ENCODE data around the gene GFY. TPM values are rescaled to one million over a fixed set of nuclear protein-coding genes. Genes with fewer than 3 reads are reported as not detected.

GFY gene
- total and polyA plus RNA-seq, 9 of the 15 experiments (the other 6 are each of a cell fraction or from before 2014, with no cell fraction given), result 0.06 to 0.40 (median 0.19) TPM; not detected in 3

DNA sequence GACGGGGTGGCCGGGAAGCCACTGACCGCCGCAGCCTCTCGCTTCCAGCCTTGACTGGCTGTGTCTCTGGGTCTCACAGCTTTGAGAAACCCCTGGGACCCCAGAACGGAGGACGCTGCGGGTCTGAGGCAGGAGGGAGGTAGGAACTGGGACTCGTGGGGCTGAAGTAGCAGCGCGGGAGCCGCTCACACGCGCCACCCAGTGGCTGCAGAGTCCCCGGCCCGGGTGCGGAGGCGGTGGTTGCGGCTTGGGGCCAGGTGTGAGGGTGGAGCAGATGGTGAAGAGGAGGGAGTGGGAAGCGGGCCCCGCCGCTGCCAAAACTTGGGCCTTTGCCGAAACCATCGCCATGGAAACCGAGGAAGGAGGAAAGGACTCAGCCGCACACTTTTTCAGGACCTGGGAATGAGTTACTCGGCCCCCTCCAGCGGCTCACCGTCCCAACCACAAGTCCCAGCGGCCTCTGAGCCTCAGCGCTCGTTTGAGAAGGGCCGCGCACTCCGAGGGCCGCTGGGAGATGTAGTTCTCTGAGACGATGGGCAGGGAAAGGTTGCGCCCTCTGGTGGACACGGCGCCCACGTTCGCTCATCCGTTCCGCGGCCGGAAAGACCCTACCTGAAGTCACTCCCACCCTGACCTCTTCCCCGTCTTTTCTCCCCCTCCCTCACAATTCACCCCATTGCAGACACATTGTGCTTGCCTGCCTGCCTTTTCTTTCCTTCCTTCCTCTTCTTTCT lies 18.3 kb downstream of the GFY start (continued):
- no peak for TF ChIP-seq ZNF311 (CRISPR knock-in tag; IDR thresholded peaks at IDR 0.05)
- TF ChIP-seq ZNF217 (CRISPR knock-in tag; IDR thresholded peaks at IDR 0.05), result no peak
- TF ChIP-seq GTF2A2 (tag; IDR thresholded peaks at IDR 0.05), result no peak
- TF ChIP-seq, protein P1, sequence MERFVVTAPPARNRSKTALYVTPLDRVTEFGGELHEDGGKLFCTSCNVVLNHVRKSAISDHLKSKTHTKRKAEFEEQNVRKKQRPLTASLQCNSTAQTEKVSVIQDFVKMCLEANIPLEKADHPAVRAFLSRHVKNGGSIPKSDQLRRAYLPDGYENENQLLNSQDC (CRISPR knock-in tag; IDR thresholded peaks at IDR 0.05), result 0 out of 2 replicates have a peak, but pooled peaks have one; percentile 16
- TF ChIP-seq DIDO1 (tag; IDR thresholded peaks at IDR 0.05; ENCODE audit: low read depth), result no peak
- TF ChIP-seq, protein P2, sequence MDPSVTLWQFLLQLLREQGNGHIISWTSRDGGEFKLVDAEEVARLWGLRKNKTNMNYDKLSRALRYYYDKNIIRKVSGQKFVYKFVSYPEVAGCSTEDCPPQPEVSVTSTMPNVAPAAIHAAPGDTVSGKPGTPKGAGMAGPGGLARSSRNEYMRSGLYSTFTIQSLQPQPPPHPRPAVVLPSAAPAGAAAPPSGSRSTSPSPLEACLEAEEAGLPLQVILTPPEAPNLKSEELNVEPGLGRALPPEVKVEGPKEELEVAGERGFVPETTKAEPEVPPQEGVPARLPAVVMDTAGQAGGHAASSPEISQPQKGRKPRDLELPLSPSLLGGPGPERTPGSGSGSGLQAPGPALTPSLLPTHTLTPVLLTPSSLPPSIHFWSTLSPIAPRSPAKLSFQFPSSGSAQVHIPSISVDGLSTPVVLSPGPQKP (CRISPR knock-in tag; IDR thresholded peaks at IDR 0.05), result no peak
- TF ChIP-seq, protein P3, sequence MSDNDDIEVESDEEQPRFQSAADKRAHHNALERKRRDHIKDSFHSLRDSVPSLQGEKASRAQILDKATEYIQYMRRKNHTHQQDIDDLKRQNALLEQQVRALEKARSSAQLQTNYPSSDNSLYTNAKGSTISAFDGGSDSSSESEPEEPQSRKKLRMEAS (CRISPR knock-in tag; IDR thresholded peaks at IDR 0.05), result peak; percentile 84
- no peak for TF ChIP-seq HMG20B (CRISPR knock-in tag; IDR thresholded peaks at IDR 0.05)
- TF ChIP-seq RNF2 (IDR thresholded peaks at IDR 0.05), result peak; percentile 69
- TF ChIP-seq PHF8 (IDR thresholded peaks at IDR 0.05; ENCODE audit: borderline replicate concordance, low read length), result peak; percentile 47; the same call in 1 of the 2 replicates
- TF ChIP-seq MECOM (CRISPR knock-in tag; IDR thresholded peaks at IDR 0.05), result no peak; the same call in 1 of the 2 replicates
- TF ChIP-seq ZFP30 (CRISPR knock-in tag; IDR thresholded peaks at IDR 0.05; ENCODE audit: borderline replicate concordance), result no peak
- TF ChIP-seq ELF1 (tag; IDR thresholded peaks at IDR 0.05), result no peak
- TF ChIP-seq, protein P4, sequence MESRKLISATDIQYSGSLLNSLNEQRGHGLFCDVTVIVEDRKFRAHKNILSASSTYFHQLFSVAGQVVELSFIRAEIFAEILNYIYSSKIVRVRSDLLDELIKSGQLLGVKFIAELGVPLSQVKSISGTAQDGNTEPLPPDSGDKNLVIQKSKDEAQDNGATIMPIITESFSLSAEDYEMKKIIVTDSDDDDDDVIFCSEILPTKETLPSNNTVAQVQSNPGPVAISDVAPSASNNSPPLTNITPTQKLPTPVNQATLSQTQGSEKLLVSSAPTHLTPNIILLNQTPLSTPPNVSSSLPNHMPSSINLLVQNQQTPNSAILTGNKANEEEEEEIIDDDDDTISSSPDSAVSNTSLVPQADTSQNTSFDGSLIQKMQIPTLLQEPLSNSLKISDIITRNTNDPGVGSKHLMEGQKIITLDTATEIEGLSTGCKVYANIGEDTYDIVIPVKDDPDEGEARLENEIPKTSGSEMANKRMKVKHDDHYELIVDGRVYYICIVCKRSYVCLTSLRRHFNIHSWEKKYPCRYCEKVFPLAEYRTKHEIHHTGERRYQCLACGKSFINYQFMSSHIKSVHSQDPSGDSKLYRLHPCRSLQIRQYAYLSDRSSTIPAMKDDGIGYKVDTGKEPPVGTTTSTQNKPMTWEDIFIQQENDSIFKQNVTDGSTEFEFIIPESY (CRISPR knock-in tag; IDR thresholded peaks at IDR 0.05), result peak; percentile 93
- TF ChIP-seq MAZ (CRISPR knock-in tag; conservative IDR thresholded peaks at IDR 0.05 in 1 of 2, IDR thresholded peaks at IDR 0.05 in 1 of 2), result peak; percentile 86 to 95
- no peak for TF ChIP-seq CEBPB (tag; IDR thresholded peaks at IDR 0.05)
- TF ChIP-seq SRSF1 (IDR thresholded peaks at IDR 0.05; ENCODE audit: low read depth, low read length), result no peak
- TF ChIP-seq ZNF354B (CRISPR knock-in tag; IDR thresholded peaks at IDR 0.05), result no peak
- no peak for TF ChIP-seq POLR2AphosphoS2 (IDR thresholded peaks at IDR 0.05; ENCODE audit: low read length)
- TF ChIP-seq PCBP2 (IDR thresholded peaks at IDR 0.05; ENCODE audit: low read depth, low read length, poor library complexity, severe bottlenecking), result no peak
- 0 out of 2 replicates have a peak, but pooled peaks have one; percentile 27 for TF ChIP-seq HNRNPL (IDR thresholded peaks at IDR 0.05; ENCODE audit: low read depth, low read length)
- TF ChIP-seq COPS2 (conservative IDR thresholded peaks at IDR 0.05), result no peak
- TF ChIP-seq, protein P5, sequence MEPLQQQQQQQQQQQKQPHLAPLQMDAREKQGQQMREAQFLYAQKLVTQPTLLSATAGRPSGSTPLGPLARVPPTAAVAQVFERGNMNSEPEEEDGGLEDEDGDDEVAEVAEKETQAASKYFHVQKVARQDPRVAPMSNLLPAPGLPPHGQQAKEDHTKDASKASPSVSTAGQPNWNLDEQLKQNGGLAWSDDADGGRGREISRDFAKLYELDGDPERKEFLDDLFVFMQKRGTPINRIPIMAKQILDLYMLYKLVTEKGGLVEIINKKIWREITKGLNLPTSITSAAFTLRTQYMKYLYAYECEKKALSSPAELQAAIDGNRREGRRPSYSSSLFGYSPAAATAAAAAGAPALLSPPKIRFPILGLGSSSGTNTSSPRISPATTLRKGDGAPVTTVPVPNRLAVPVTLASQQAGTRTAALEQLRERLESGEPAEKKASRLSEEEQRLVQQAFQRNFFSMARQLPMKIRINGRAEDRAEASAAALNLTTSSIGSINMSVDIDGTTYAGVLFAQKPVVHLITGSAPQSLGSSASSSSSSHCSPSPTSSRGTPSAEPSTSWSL (CRISPR knock-in tag; IDR thresholded peaks at IDR 0.05; ENCODE audit: borderline replicate concordance), result no peak
- peak; percentile 89; the same call in 1 of the 2 replicates for TF ChIP-seq RB1 (IDR thresholded peaks at IDR 0.05; ENCODE audit: low read depth)
- TF ChIP-seq EGR1 (conservative IDR thresholded peaks at IDR 0.05), result peak; percentile 99
